Measurements from ENCODE around the gene PITPNM3. TPM values are rescaled to one million over a fixed set of nuclear protein-coding genes. Genes with fewer than 3 reads are reported as not detected.

The PITPNM3 gene
- total and polyA plus RNA-seq, 2 donors (not counting 1 experiment from before 2014, with no cell fraction given): 0.99 to 1.1 TPM

- peaks cover 8% of the 10 kb centered on the region for H3K27me3 ChIP-seq (ENCODE audit: control insufficient read depth, insufficient read depth, low read length)
- H4K20me1 ChIP-seq (ENCODE audit: control insufficient read depth, extremely low read depth, insufficient read depth, low read length): no peaks in the 10 kb centered on the region
- DNase-seq (ENCODE audit: low read depth in 2 of 2): no peak
- H3K9me3 ChIP-seq (ENCODE audit: control insufficient read depth, insufficient read depth, low read depth, low read length): no peaks in the 10 kb centered on the region
- peaks cover 2% of the 10 kb centered on the region for H3K4me1 ChIP-seq (ENCODE audit: control insufficient read depth, extremely low read depth, insufficient read depth, low read length)
- H3K4me2 ChIP-seq (ENCODE audit: extremely low read depth, insufficient read depth, low read length): no peak within 1 kb of the TSS
- no peak within 1 kb of the TSS for H3K27ac ChIP-seq (ENCODE audit: insufficient read depth, low read length)
- no peak within 1 kb of the TSS for H3K4me3 ChIP-seq (replicated peaks in 1 of 4; ENCODE audit: control extremely low read depth in 1 of 4, insufficient read depth in 1 of 4, low read depth in 3 of 4, low read length in 4 of 4)
- no peak within 1 kb of the TSS for H3K9ac ChIP-seq (ENCODE audit: insufficient read depth, low read length)
- H3K79me2 ChIP-seq (ENCODE audit: control insufficient read depth, insufficient read depth, low read length): no peaks in the 10 kb centered on the region
- H2AFZ ChIP-seq (ENCODE audit: low read length): no peak within 1 kb of the TSS
- H3K36me3 ChIP-seq (ENCODE audit: control insufficient read depth, insufficient read depth, low read length): no peaks in the 10 kb centered on the region
- TF ChIP-seq EZH2 (IDR thresholded peaks at IDR 0.05; ENCODE audit: low read length, missing control alignments): no peak
- no peak for TF ChIP-seq CTCF (conservative IDR thresholded peaks at IDR 0.05 in 1 of 2, IDR thresholded peaks at IDR 0.05 in 1 of 2; ENCODE audit: low read depth in 1 of 2, low read length in 2 of 2)
These were observed 121.3 kb downstream of the PITPNM3 start, which contains the start of gene AIPL1 for GRCh38 chr17:6435051-6435450. Gene AIPL1 (minus strand): TSS chr17:6435121. CDS start chr17:6435104, 17 bp downstream.

GRCh38 chr17:6430769-6431168 lies 125.6 kb downstream of the PITPNM3 start:
- Histone ChIP-seq H3K27ac (ENCODE audit: insufficient read depth, low read length) (no peak overlapping the region), H3K4me1 (ENCODE audit: control insufficient read depth, extremely low read depth, insufficient read depth, low read length) (no peaks in the 10 kb centered on the region), H3K27me3 (ENCODE audit: control insufficient read depth, insufficient read depth, low read length) (no peaks in the 10 kb centered on the region), H4K20me1 (ENCODE audit: control insufficient read depth, extremely low read depth, insufficient read depth, low read length) (no peaks in the 10 kb centered on the region), H3K36me3 (ENCODE audit: control insufficient read depth, insufficient read depth, low read length) (no peaks in the 10 kb centered on the region), H3K4me2 (ENCODE audit: extremely low read depth, insufficient read depth, low read length) (no peak overlapping the region), H2AFZ (ENCODE audit: low read length) (no peak overlapping the region), H3K79me2 (ENCODE audit: control insufficient read depth, insufficient read depth, low read length) (no peaks in the 10 kb centered on the region), H3K9me3 (ENCODE audit: control insufficient read depth, insufficient read depth, low read depth, low read length) (no peaks in the 10 kb centered on the region), H3K4me3 (replicated peaks in 1 of 4; ENCODE audit: control extremely low read depth in 1 of 4, insufficient read depth in 1 of 4, low read depth in 3 of 4, low read length in 4 of 4) (no peak overlapping the region), H3K9ac (ENCODE audit: insufficient read depth, low read length) (no peak overlapping the region)
- DNase-seq (ENCODE audit: low read depth in 2 of 2): no peak
- TF ChIP-seq EZH2 (IDR thresholded peaks at IDR 0.05; ENCODE audit: low read length, missing control alignments): no peak
- TF ChIP-seq CTCF (conservative IDR thresholded peaks at IDR 0.05 in 1 of 2, IDR thresholded peaks at IDR 0.05 in 1 of 2; ENCODE audit: low read depth in 1 of 2, low read length in 2 of 2): peak; percentile 15 to 43

- no peak overlapping the region for H3K4me3 ChIP-seq (replicated peaks in 1 of 4; ENCODE audit: control extremely low read depth in 1 of 4, insufficient read depth in 1 of 4, low read depth in 3 of 4, low read length in 4 of 4)
- TF ChIP-seq EZH2 (IDR thresholded peaks at IDR 0.05; ENCODE audit: low read length, missing control alignments): no peak
- no peaks in the 10 kb centered on the region for H3K79me2 ChIP-seq (ENCODE audit: control insufficient read depth, insufficient read depth, low read length)
- no peak overlapping the region for H3K9ac ChIP-seq (ENCODE audit: insufficient read depth, low read length)
- no peaks in the 10 kb centered on the region for H3K36me3 ChIP-seq (ENCODE audit: control insufficient read depth, insufficient read depth, low read length)
- no peaks in the 10 kb centered on the region for H3K4me1 ChIP-seq (ENCODE audit: control insufficient read depth, extremely low read depth, insufficient read depth, low read length)
- H3K4me2 ChIP-seq (ENCODE audit: extremely low read depth, insufficient read depth, low read length): no peak overlapping the region
- H3K27me3 ChIP-seq (ENCODE audit: control insufficient read depth, insufficient read depth, low read length): no peaks in the 10 kb centered on the region
- H3K9me3 ChIP-seq (ENCODE audit: control insufficient read depth, insufficient read depth, low read depth, low read length): no peaks in the 10 kb centered on the region
- H2AFZ ChIP-seq (ENCODE audit: low read length): no peak overlapping the region
- no peak for DNase-seq (ENCODE audit: low read depth in 2 of 2)
- H3K27ac ChIP-seq (ENCODE audit: insufficient read depth, low read length): no peak overlapping the region
- H4K20me1 ChIP-seq (ENCODE audit: control insufficient read depth, extremely low read depth, insufficient read depth, low read length): no peaks in the 10 kb centered on the region
These were observed 127.1 kb downstream of the PITPNM3 start for GRCh38 chr17:6429266-6429665.

Data from fibroblast of lung (primary cell).